GM23338 (cell line): Measurements from ENCODE around the gene DYSF. TPM values are rescaled to one million over a fixed set of nuclear protein-coding genes. Genes with fewer than 3 reads are reported as not detected.

Experiments used
- ATAC-seq: fragments of 200-7000 bp; cut with Tn5 transposase; 3 replicates; pipeline ENCODE4 v1.9.1; 2020
- DNase-seq: peaks from one replicate; pipeline ENCODE4 v3.0.0-alpha.2; 2015; ENCODE audit warnings: low spot score
- H2AFZ ChIP-seq: fragments of 200-600 bp; sonication (generic); 2 replicates; pipeline ENCODE4 v1.8.0; 2016; ENCODE audit warnings: antibody characterized with exemption, mild to moderate bottlenecking, moderate library complexity
- H3F3A ChIP-seq: fragments of 200-600 bp; sonication (generic); replicated peaks from 2 replicates; pipeline ENCODE4 v1.8.0; 2017; ENCODE audit warnings: antibody characterized with exemption, mixed run types, low read depth
- H3K27ac ChIP-seq: fragments of 200-600 bp; sonication (generic); 2 replicates; pipeline ENCODE4 v1.6.1; 2016; ENCODE audit warnings: low read depth
- H3K27me3 ChIP-seq: fragments of 200-600 bp; sonication (generic); 2 replicates; pipeline ENCODE4 v1.8.0; 2016; ENCODE audit warnings: mild to moderate bottlenecking, mixed run types, moderate library complexity; ENCODE audit not compliant: insufficient read depth
- H3K36me3 ChIP-seq: fragments of 200-600 bp; sonication (generic); 2 replicates; pipeline ENCODE4 v1.8.0; 2016; ENCODE audit warnings: mild to moderate bottlenecking; ENCODE audit not compliant: insufficient read depth
- H3K4me1 ChIP-seq: fragments of 200-600 bp; sonication (generic); 2 replicates; pipeline ENCODE4 v1.8.0; 2016; ENCODE audit warnings: mild to moderate bottlenecking, moderate library complexity; ENCODE audit not compliant: insufficient read depth
- H3K4me2 ChIP-seq: fragments of 200-600 bp; sonication (generic); 2 replicates; pipeline ENCODE4 v1.7.1; 2017; ENCODE audit warnings: mixed run types
- H3K4me3 ChIP-seq: fragments of 200-600 bp; sonication (generic); 2 replicates; pipeline ENCODE4 v1.6.1; 2016; ENCODE audit warnings: mixed run types
- H3K79me2 ChIP-seq: fragments of 200-600 bp; sonication (generic); replicated peaks from 2 replicates; pipeline ENCODE4 v1.8.0; 2017; ENCODE audit warnings: mild to moderate bottlenecking; ENCODE audit not compliant: insufficient read depth
- H3K9me2 ChIP-seq: fragments of 200-600 bp; sonication (generic); 2 replicates; pipeline ENCODE4 v1.8.0; 2017; ENCODE audit not compliant: insufficient read depth
- H4K20me1 ChIP-seq: fragments of 200-600 bp; sonication (generic); replicated peaks from 2 replicates; pipeline ENCODE4 v1.8.0; 2017; ENCODE audit warnings: mild to moderate bottlenecking; ENCODE audit not compliant: insufficient read depth
- H3K27ac Mint-ChIP-seq: 2 replicates; pipeline ENCODE4 v1.8.0; 2020; ENCODE audit warnings: inconsistent platforms, mild to moderate bottlenecking, moderate library complexity, mixed read lengths
- H3K27me3 Mint-ChIP-seq: 3 replicates; pipeline ENCODE4 v1.8.0; 2022; ENCODE audit warnings: low read depth, mild to moderate bottlenecking, moderate library complexity, mixed read lengths, inconsistent platforms; ENCODE audit not compliant: insufficient read depth, poor library complexity
- H3K36me3 Mint-ChIP-seq: 3 replicates; pipeline ENCODE4 v1.8.0; 2021; ENCODE audit warnings: low read depth, mild to moderate bottlenecking, inconsistent platforms, moderate library complexity, mixed read lengths
- H3K4me1 Mint-ChIP-seq: 3 replicates; pipeline ENCODE4 v1.8.0; 2020; ENCODE audit warnings: mild to moderate bottlenecking, inconsistent platforms, mixed read lengths
- H3K4me3 Mint-ChIP-seq: 3 replicates; pipeline ENCODE4 v1.8.0; 2021; ENCODE audit warnings: moderate library complexity, mild to moderate bottlenecking, inconsistent platforms, mixed read lengths
- H3K9me3 Mint-ChIP-seq: 3 replicates; pipeline ENCODE4 v1.8.0; 2020; ENCODE audit warnings: moderate library complexity, mild to moderate bottlenecking, inconsistent platforms, mixed read lengths
- CREB1 ChIP-seq: fragments of 250-450 bp; sonication (Bioruptor Pico); IDR thresholded peaks from 2 replicates; pipeline ENCODE4 v1.5.0; 2020; ENCODE audit warnings: low read depth, mild to moderate bottlenecking, moderate library complexity
- CTCF ChIP-seq, 2 experiments: fragments of 200-600 bp in 1 of 2; sonication (generic) in 1 of 2; conservative IDR thresholded peaks; 2 replicates each; pipeline versions ENCODE4 v1.5.1 to v1.6.1; 2016 to 2017; ENCODE audit warnings: antibody characterized with exemption in 2 of 2, low read depth in 2 of 2, mild to moderate bottlenecking in 2 of 2, moderate library complexity in 1 of 2
- ETS1 ChIP-seq: IDR thresholded peaks from 2 replicates; pipeline ENCODE4 v1.6.1; 2016; ENCODE audit warnings: antibody characterized with exemption
- EZH2 ChIP-seq: fragments of 200-600 bp; sonication (generic); IDR thresholded peaks from one replicate; pipeline ENCODE4 v1.8.0; 2017; ENCODE audit warnings: antibody characterized with exemption, mild to moderate bottlenecking, low read depth; ENCODE audit not compliant: unreplicated experiment
- EZH2phosphoT487 ChIP-seq: fragments of 200-600 bp; sonication (generic); IDR thresholded peaks from one replicate; pipeline ENCODE4 v1.8.1; 2018; ENCODE audit warnings: antibody characterized with exemption; ENCODE audit not compliant: unreplicated experiment
- JUNB ChIP-seq: IDR thresholded peaks from one replicate; pipeline ENCODE4 v1.6.1; 2016; ENCODE audit warnings: antibody characterized with exemption; ENCODE audit not compliant: unreplicated experiment
- NANOG ChIP-seq: IDR thresholded peaks from 2 replicates; pipeline ENCODE4 v1.6.1; 2016; ENCODE audit warnings: antibody characterized with exemption, borderline replicate concordance
- POLR2AphosphoS5 ChIP-seq: IDR thresholded peaks from 2 replicates; pipeline ENCODE4 v1.6.1; 2016; ENCODE audit warnings: antibody characterized with exemption, low read depth
- REST ChIP-seq: IDR thresholded peaks from one replicate; pipeline ENCODE4 v1.6.1; 2018; ENCODE audit warnings: antibody characterized with exemption; ENCODE audit not compliant: unreplicated experiment
- STAT1 ChIP-seq: IDR thresholded peaks from one replicate; pipeline ENCODE4 v1.6.1; 2016; ENCODE audit warnings: antibody characterized with exemption; ENCODE audit not compliant: unreplicated experiment
- ZNF114 ChIP-seq: fragments of 250-450 bp; sonication (Bioruptor Pico); IDR thresholded peaks from 2 replicates; pipeline ENCODE4 v1.5.0; 2020; ENCODE audit warnings: mild to moderate bottlenecking, moderate library complexity
- ZNF331 ChIP-seq: fragments of 250-450 bp; sonication (Bioruptor Pico); IDR thresholded peaks from 2 replicates; pipeline ENCODE4 v1.5.0; 2020; ENCODE audit warnings: low read depth, mild to moderate bottlenecking, moderate library complexity
- ZNF462 ChIP-seq: fragments of 250-450 bp; sonication (Bioruptor Pico); IDR thresholded peaks from 2 replicates; pipeline ENCODE4 v1.5.0; 2020; ENCODE audit warnings: mild to moderate bottlenecking, moderate library complexity
- polyA plus RNA-seq: library from polyadenylated mRNA; unstranded; fragments of >200 nt; fragmentation: Nextera tagmentation; extraction: Ambion mirVana; gene quantifications from 2 replicates; pipeline ENCODE4 v1.2.1, GENCODE V29; 2016
- total RNA-seq: library from RNA; depleted of rRNA; stranded (reverse); fragments of >200 nt; shearing (Covaris generic); gene quantifications from 2 replicates; pipeline ENCODE4 v1.2.3, GENCODE V29; 2014

The DYSF gene
- total and polyA plus RNA-seq, 2 experiments from 2014 or later, result 7.3 to 21.3 TPM

GRCh38 chr2:71558300-71559051, 105.1 kb downstream of the DYSF start:
- peak overlapping the region; percentile 85; the same call in 1 of the 2 replicates for H3K27ac Mint-ChIP-seq
- DNase-seq (peak; percentile 32), ATAC-seq (peak; percentile 12; the same call in 2 of the 3 replicates)

More at GRCh38 chr2:71558300-71559051, 105.1 kb downstream of the DYSF start:
- H3K27ac ChIP-seq, result no peak overlapping the region
- H3K4me3 ChIP-seq, result no peak overlapping the region
- no peaks in the 10 kb centered on the region for H3F3A ChIP-seq
- H3K4me1 Mint-ChIP-seq, result peaks cover 21% of the 10 kb centered on the region
- no peaks in the 10 kb centered on the region for H3K27me3 ChIP-seq
- no peaks in the 10 kb centered on the region for H3K79me2 ChIP-seq
- H2AFZ ChIP-seq, result no peak overlapping the region
- H3K4me3 Mint-ChIP-seq, result no peak overlapping the region
- no peaks in the 10 kb centered on the region for H4K20me1 ChIP-seq
- no peaks in the 10 kb centered on the region for H3K9me2 ChIP-seq
- peaks cover 12% of the 10 kb centered on the region for H3K27me3 Mint-ChIP-seq
- H3K36me3 ChIP-seq, result no peaks in the 10 kb centered on the region
- no peak overlapping the region for H3K4me2 ChIP-seq
- TF ChIP-seq ZNF462 (CRISPR knock-in tag), result no peak
- TF ChIP-seq EZH2phosphoT487, result no peak
- no peak for TF ChIP-seq ZNF114 (CRISPR knock-in tag)
- TF ChIP-seq CREB1 (CRISPR knock-in tag), result no peak
- no peak for TF ChIP-seq ZNF331 (CRISPR knock-in tag)
- no peak for TF ChIP-seq NANOG
- TF ChIP-seq JUNB, result no peak
- no peak for TF ChIP-seq EZH2
- TF ChIP-seq POLR2AphosphoS5, result no peak
- no peak for TF ChIP-seq ETS1
- no peak for TF ChIP-seq STAT1
- no peak for TF ChIP-seq REST
- TF ChIP-seq CTCF (conservative IDR thresholded peaks at IDR 0.05; ENCODE audit: low read depth in 2 of 2), result no peak
- no peaks in the 10 kb centered on the region for H3K4me1 ChIP-seq
- no peaks in the 10 kb centered on the region; the same call in 2 of the 3 replicates for H3K9me3 Mint-ChIP-seq
- H3K36me3 Mint-ChIP-seq, result peaks cover 11% of the 10 kb centered on the region
